Measurements from ENCODE around the gene TSPY2. TPM values are rescaled to one million over a fixed set of nuclear protein-coding genes. Genes with fewer than 3 reads are reported as not detected.
"Not testable (repeated sequence)": the region's sequence is repeated elsewhere in the genome, so short reads cannot be mapped to it uniquely, and the experiment has no call there.

The TSPY2 gene
- not detected in 2 replicates for total RNA-seq

GRCh38 chrY:6245923-6246322 lies at the start of gene TSPY2:
TSS of gene TSPY2 (plus strand) at chrY:6246223. CDS start at chrY:6246269, 46 bp downstream.
- not testable (repeated sequence) for H3K4me3 ChIP-seq (ENCODE audit: low read depth, low read length); DNase-seq (ENCODE audit: low read depth)

DNA sequence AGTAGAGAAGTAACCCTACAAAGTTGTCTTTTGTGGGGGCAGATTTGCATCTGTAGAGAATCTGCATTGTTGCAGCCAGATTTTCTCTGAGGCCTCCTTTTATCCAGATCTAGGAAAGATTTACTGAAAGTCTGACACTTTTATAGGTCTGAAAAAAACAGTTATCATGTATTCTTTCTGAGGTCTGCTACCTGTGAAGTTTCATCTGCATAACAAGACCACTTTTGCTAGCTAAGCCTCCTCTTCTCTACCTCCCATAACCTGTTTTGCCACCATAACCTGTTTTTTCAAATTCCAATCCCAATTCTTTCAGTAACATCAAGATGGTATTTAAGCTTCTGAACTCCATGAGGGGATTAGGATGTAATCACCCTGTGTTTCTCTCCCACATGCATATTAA lies 36.5 kb upstream of the TSPY2 start:
- H3K4me3 ChIP-seq (ENCODE audit: low read depth, low read length); DNase-seq (ENCODE audit: low read depth): not testable (repeated sequence)

GRCh38 chrY:6217045-6217444 lies 29.0 kb upstream of the TSPY2 start:
- not testable (repeated sequence) for H3K4me3 ChIP-seq (ENCODE audit: low read depth, low read length); DNase-seq (ENCODE audit: low read depth)

DNA sequence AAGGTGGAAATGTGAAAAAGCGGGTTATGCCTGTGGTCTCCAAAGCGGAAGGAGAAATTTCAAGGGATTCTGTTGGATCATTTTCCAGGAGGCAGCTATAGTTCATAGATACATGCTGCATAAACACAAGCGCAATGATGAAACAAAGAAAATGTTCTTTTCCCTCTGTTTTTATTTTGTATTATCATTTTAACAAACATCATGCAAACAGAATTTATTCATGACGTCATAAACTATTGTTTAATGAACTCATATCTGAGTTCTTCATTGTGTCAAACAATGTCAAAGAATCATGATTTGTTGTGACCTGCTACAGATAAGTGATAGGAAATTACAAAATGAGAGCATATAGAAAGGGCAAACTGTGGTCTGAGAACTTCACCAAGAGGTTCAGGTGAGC lies 23.8 kb downstream of the TSPY2 start:
- not testable (repeated sequence) for H3K4me3 ChIP-seq (ENCODE audit: low read depth, low read length); DNase-seq (ENCODE audit: low read depth)

Measured in fibroblast of villous mesenchyme (primary cell).